Measurements from ENCODE around the gene ODAM.
"Not testable (repeated sequence)": the region's sequence is repeated elsewhere in the genome, so short reads cannot be mapped to it uniquely, and the experiment has no call there.

Gene ODAM

GRCh38 chr4:70195425-70195824, at the start of gene ODAM:
ODAM (plus strand) TSS chr4:70195725; CDS start chr4:70196544, 819 bp downstream.
- no peak for DNase-seq

GRCh38 chr4:70151271-70151670, 44.3 kb upstream of the ODAM start:
- no peak for DNase-seq

GRCh38 chr4:70152088-70152487, 43.4 kb upstream of the ODAM start:
- DNase-seq: no peak

GRCh38 chr4:70153937-70154336, 41.6 kb upstream of the ODAM start, which contains the start of gene PRR27:
PRR27 (plus strand) TSS chr4:70154237; CDS start chr4:70154376, 139 bp downstream.
- no peak for DNase-seq

GRCh38 chr4:70158576-70158975, 36.9 kb upstream of the ODAM start:
- DNase-seq: no peak

- DNase-seq: no peak
These were observed 18.4 kb upstream of the ODAM start for GRCh38 chr4:70177090-70177489.

GRCh38 chr4:70178075-70178660, 17.4 kb upstream of the ODAM start:
- DNase-seq: no peak

GRCh38 chr4:70179811-70180210, 15.7 kb upstream of the ODAM start:
- DNase-seq: no peak

- no peak for DNase-seq
These were observed 13.7 kb upstream of the ODAM start for GRCh38 chr4:70181864-70182263.

GRCh38 chr4:70182517-70183167, 12.9 kb upstream of the ODAM start:
- DNase-seq: no peak

GRCh38 chr4:70183168-70183939, 12.2 kb upstream of the ODAM start:
- DNase-seq: no peak

- DNase-seq: no peak
These were observed 11.6 kb upstream of the ODAM start for GRCh38 chr4:70183940-70184246.

GRCh38 chr4:70187216-70187615, 8.3 kb upstream of the ODAM start:
- DNase-seq: no peak

- no peak for DNase-seq
These were observed 4.9 kb upstream of the ODAM start for GRCh38 chr4:70190579-70190978.

- no peak for DNase-seq
These were observed 3.9 kb upstream of the ODAM start for GRCh38 chr4:70191647-70192046.

- DNase-seq: no peak
These were observed 2.6 kb upstream of the ODAM start for GRCh38 chr4:70192895-70193294.

- no peak for DNase-seq
These were observed 1.3 kb downstream of the ODAM start for GRCh38 chr4:70196857-70197256.

GRCh38 chr4:70197842-70198241, 2.3 kb downstream of the ODAM start:
- DNase-seq: no peak

- DNase-seq: no peak
These were observed 8.1 kb downstream of the ODAM start for GRCh38 chr4:70203601-70204000.

- DNase-seq: not testable (repeated sequence)
These were observed 17.2 kb downstream of the ODAM start for GRCh38 chr4:70212752-70213151.

GRCh38 chr4:70216109-70216508, 20.6 kb downstream of the ODAM start:
- DNase-seq: not testable (repeated sequence)

- not testable (repeated sequence) for DNase-seq
These were observed 21.0 kb downstream of the ODAM start for GRCh38 chr4:70216550-70216949.

- DNase-seq: not testable (repeated sequence)
These were observed 25.9 kb downstream of the ODAM start for GRCh38 chr4:70221389-70221788.

GRCh38 chr4:70221818-70222217, 26.3 kb downstream of the ODAM start:
- DNase-seq: not testable (repeated sequence)

Data from NK-92 treated with Interleukin-12 subunit alpha and Interleukin-12 subunit beta, amount 100 ng/mL, for 24 hours (cell line).